HG03469 (cell line): ENCODE data around the gene JAK1.

ENCODE experiments used
- ATAC-seq: cut with Tn5 transposase; IDR thresholded peaks from one replicate; pipeline ENCODE4 v1.9.1; 2021; ENCODE audit warnings: mild to moderate bottlenecking, moderate library complexity, moderate number of reproducible peaks; ENCODE audit not compliant: unreplicated experiment

Gene JAK1

GRCh38 chr1:64873576-64873975, 92.8 kb downstream of the JAK1 start:
- no peak for ATAC-seq

- no peak for ATAC-seq
These were observed 94.3 kb downstream of the JAK1 start for GRCh38 chr1:64872067-64872466.

GRCh38 chr1:64871256-64871655, 95.1 kb downstream of the JAK1 start:
- no peak for ATAC-seq

- no peak for ATAC-seq
These were observed 99.1 kb downstream of the JAK1 start for GRCh38 chr1:64867266-64867665.

- no peak for ATAC-seq
These were observed 99.7 kb downstream of the JAK1 start for GRCh38 chr1:64866689-64867088.

GRCh38 chr1:64865105-64865757, 101.1 kb downstream of the JAK1 start:
- no peak for ATAC-seq

GRCh38 chr1:64864018-64864940, 102.1 kb downstream of the JAK1 start:
- peak; percentile 100 for ATAC-seq

- ATAC-seq, result no peak
These were observed 104.7 kb downstream of the JAK1 start for GRCh38 chr1:64861611-64862010.

GRCh38 chr1:64857347-64857746, 109.0 kb downstream of the JAK1 start:
- ATAC-seq, result no peak

- no peak for ATAC-seq
These were observed 109.8 kb downstream of the JAK1 start for GRCh38 chr1:64856553-64856952.

- ATAC-seq, result no peak
These were observed 110.8 kb downstream of the JAK1 start for GRCh38 chr1:64855557-64855956.

- ATAC-seq, result no peak
These were observed 111.7 kb downstream of the JAK1 start for GRCh38 chr1:64854674-64855073.

GRCh38 chr1:64851664-64852063, 114.7 kb downstream of the JAK1 start:
- no peak for ATAC-seq

- no peak for ATAC-seq
These were observed 115.5 kb downstream of the JAK1 start for GRCh38 chr1:64850846-64851245.

GRCh38 chr1:64849942-64850341, 116.4 kb downstream of the JAK1 start:
- no peak for ATAC-seq

- no peak for ATAC-seq
These were observed 117.5 kb downstream of the JAK1 start for GRCh38 chr1:64848803-64849202.

- no peak for ATAC-seq
These were observed 118.2 kb downstream of the JAK1 start for GRCh38 chr1:64848136-64848535.

GRCh38 chr1:64847666-64848065, 118.7 kb downstream of the JAK1 start:
- no peak for ATAC-seq

- ATAC-seq, result no peak
These were observed 119.5 kb downstream of the JAK1 start for GRCh38 chr1:64846573-64847430.

GRCh38 chr1:64845831-64846425, 120.4 kb downstream of the JAK1 start:
- no peak for ATAC-seq

- ATAC-seq, result no peak
These were observed 121.7 kb downstream of the JAK1 start for GRCh38 chr1:64844609-64845008.
